Calu3 (cell line): ENCODE results near the gene HIVEP1. TPM values are rescaled to one million over a fixed set of nuclear protein-coding genes. Genes with fewer than 3 reads are reported as not detected.
A peak's percentile ranks its signal among the peaks of the same experiment; 100 is the strongest.

ENCODE experiments used
- BruUV-seq: library from RNA; stranded (reverse); fragments of 400-500 nt; replicated peaks from 2 replicates; lab custom pipeline; 2021; lab: Mats Ljungman, UMichigan
- CTCF ChIA-PET: fragments of 300-600 bp; sonication (Branson Sonifier 250); formaldehyde crosslinking; loops from one replicate; lab custom pipeline; 2022; ENCODE audit warnings: antibody characterized with exemption; lab: Charles Lee
- DNase-seq: peaks from one replicate; pipeline ENCODE4 v3.0.0; 2022
- H3K27ac Mint-ChIP-seq: one replicate; pipeline ENCODE4 v1.8.0; 2022; ENCODE audit warnings: mixed read lengths; ENCODE audit not compliant: unreplicated experiment
- H3K27me3 Mint-ChIP-seq: one replicate; pipeline ENCODE4 v1.8.0; 2022; ENCODE audit warnings: mixed read lengths; ENCODE audit not compliant: unreplicated experiment
- H3K36me3 Mint-ChIP-seq: one replicate; pipeline ENCODE4 v1.8.0; 2022; ENCODE audit warnings: mild to moderate bottlenecking, moderate library complexity, mixed read lengths; ENCODE audit not compliant: insufficient read depth, unreplicated experiment
- H3K4me1 Mint-ChIP-seq: one replicate; pipeline ENCODE4 v1.8.0; 2022; ENCODE audit warnings: mild to moderate bottlenecking, low read depth, mixed read lengths; ENCODE audit not compliant: unreplicated experiment
- H3K4me3 Mint-ChIP-seq: one replicate; pipeline ENCODE4 v1.8.0; 2022; ENCODE audit warnings: mild to moderate bottlenecking, low read depth, moderate library complexity, mixed read lengths; ENCODE audit not compliant: unreplicated experiment
- H3K9me3 Mint-ChIP-seq: one replicate; pipeline ENCODE4 v1.8.0; 2022; ENCODE audit warnings: low read depth, mixed read lengths; ENCODE audit not compliant: unreplicated experiment
- CTCF ChIP-seq: fragments of 200-600 bp; IDR thresholded peaks from one replicate; pipeline ENCODE4 v1.8.0; 2022; ENCODE audit warnings: antibody characterized with exemption; ENCODE audit not compliant: unreplicated experiment
- intact Hi-C: fragments of 100-400 bp; cut with micrococcal nuclease; formaldehyde crosslinking; loops from one replicate; pipeline ENCODE4 v1.10.0; 2022; ENCODE audit not compliant: unreplicated experiment
- total RNA-seq: library from RNA; stranded (reverse); gene quantifications from 2 replicates; pipeline ENCODE4 v1.2.3, GENCODE V29; 2022

HIVEP1 gene
- total RNA-seq, 1 experiment from 2014 or later = 16.1 TPM

GRCh38 chr6:12148317-12148801, 136.2 kb downstream of the HIVEP1 start:
- Mint-ChIP-seq H3K4me3 (no peak overlapping the region), H3K27ac (no peak overlapping the region), H3K27me3 (no peaks in the 10 kb centered on the region), H3K36me3 (no peaks in the 10 kb centered on the region), H3K4me1 (peaks cover 25% of the 10 kb centered on the region), H3K9me3 (no peaks in the 10 kb centered on the region)
- BruUV-seq = no TSS peak
- intact Hi-C loops = no loop called here
- TF ChIP-seq CTCF = no peak
- CTCF ChIA-PET = no interaction called here
- no peak for DNase-seq

- no peaks in the 10 kb centered on the region for H3K9me3 Mint-ChIP-seq
- no peak for DNase-seq
- BruUV-seq = no TSS peak
- no peak overlapping the region for H3K27ac Mint-ChIP-seq
- CTCF ChIA-PET = no interaction called here
- H3K36me3 Mint-ChIP-seq = no peaks in the 10 kb centered on the region
- H3K27me3 Mint-ChIP-seq = no peaks in the 10 kb centered on the region
- H3K4me3 Mint-ChIP-seq = no peak overlapping the region
- no peak for TF ChIP-seq CTCF
- H3K4me1 Mint-ChIP-seq = peaks cover 25% of the 10 kb centered on the region
- intact Hi-C loops = no loop called here
Observed at GRCh38 chr6:12148841-12149240, 136.7 kb downstream of the HIVEP1 start.

DNA sequence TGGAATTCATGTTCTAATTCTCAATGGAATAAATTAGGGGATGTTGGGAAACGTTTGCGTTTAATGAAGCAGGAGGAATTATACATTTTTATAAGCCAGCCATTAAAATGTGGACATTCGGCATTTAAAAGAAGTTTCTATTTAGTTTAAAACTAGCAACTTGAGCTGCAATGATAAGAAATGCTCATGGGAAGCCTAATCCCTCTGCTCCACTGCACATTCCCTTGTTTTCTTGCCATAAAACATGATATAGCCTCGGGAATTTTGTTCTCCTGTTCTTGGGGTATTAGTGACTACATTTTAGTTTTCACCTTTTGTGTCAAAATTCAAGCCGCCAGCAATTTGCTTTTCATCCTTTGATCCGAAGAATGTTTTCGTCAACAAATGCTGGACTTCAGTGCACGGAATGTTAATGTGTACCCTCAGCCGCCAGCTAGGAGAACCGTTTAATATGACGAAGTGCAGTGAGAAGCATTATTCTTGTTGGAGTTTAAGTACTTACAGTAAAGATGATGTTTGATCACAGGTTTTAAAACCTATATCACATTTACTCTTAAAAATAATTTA, 137.9 kb downstream of the HIVEP1 start:
- no peak for TF ChIP-seq CTCF
- BruUV-seq = no TSS peak
- Mint-ChIP-seq H3K36me3 (no peaks in the 10 kb centered on the region), H3K9me3 (no peaks in the 10 kb centered on the region), H3K4me1 (peaks cover 25% of the 10 kb centered on the region), H3K27me3 (no peaks in the 10 kb centered on the region), H3K27ac (no peak overlapping the region), H3K4me3 (no peak overlapping the region)
- no peak for DNase-seq
- CTCF ChIA-PET = no interaction called here
- intact Hi-C loops = loop anchor here (2.0 to 10.0 kb wide), 2 partner anchors 85 to 485 kb away; no protein-coding TSS in a partner anchor

DNA sequence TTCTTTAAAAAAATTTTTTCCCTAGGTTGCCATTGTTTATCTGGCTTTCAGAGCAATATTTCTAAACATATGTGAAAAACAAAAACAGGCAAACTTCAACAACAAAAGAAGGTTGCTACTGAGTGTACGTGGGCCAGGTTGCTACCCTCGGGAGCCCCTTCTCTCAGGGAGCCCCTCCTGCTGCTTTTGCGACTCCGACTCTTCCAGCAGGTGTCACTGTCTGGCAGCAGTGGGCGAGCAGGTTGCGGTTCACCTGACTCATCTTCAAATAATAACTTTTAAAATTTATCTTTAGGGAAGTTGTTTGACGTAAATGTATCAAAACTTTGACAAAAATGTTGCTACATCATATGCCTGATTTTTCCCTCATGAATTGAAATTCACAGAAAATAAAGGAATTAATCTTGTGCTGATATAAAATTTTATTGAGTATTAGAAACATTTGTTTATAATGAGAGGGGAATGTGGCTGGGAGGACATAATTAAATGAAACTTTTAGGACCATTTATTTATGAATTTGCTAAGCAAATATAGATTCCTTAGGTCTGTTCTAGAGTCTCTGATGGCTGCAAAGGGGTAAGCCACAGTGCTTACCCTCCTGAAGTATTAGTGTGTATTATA, 138.8 kb downstream of the HIVEP1 start:
- intact Hi-C loops = loop anchor here (1.0 to 10.0 kb wide), 3 partner anchors 84 to 484 kb away; no protein-coding TSS in a partner anchor
- DNase-seq = peak; percentile 56
- no TSS peak for BruUV-seq
- Mint-ChIP-seq H3K4me1 (peaks cover 25% of the 10 kb centered on the region), H3K9me3 (no peaks in the 10 kb centered on the region), H3K4me3 (no peak overlapping the region), H3K36me3 (no peaks in the 10 kb centered on the region), H3K27ac (no peak overlapping the region), H3K27me3 (no peaks in the 10 kb centered on the region)
- CTCF ChIA-PET = no interaction called here
- peak; percentile 62 for TF ChIP-seq CTCF
